Fibroblast of lung (primary cell): ENCODE data around the gene HDAC4. TPM values are rescaled to one million over a fixed set of nuclear protein-coding genes. Genes with fewer than 3 reads are reported as not detected.

Source experiments
- DNase-seq, 2 donors: peaks; one replicate each; pipeline versions ENCODE4 v3.0.0 to v3.0.0-alpha.2; 2010; ENCODE audit warnings: low read depth in 2 of 2
- H2AFZ ChIP-seq: 2 replicates; pipeline ENCODE4 v1.5.1; 2012; ENCODE audit warnings: low read length, control low read depth, inconsistent platforms
- H3K27ac ChIP-seq: 2 replicates; pipeline ENCODE4 v1.5.1; 2011; ENCODE audit warnings: low read length, control low read depth; ENCODE audit not compliant: insufficient read depth
- H3K27me3 ChIP-seq: 2 replicates; pipeline ENCODE4 v1.5.1; 2011; ENCODE audit warnings: mild to moderate bottlenecking, low read length; ENCODE audit not compliant: control insufficient read depth, insufficient read depth
- H3K36me3 ChIP-seq: 2 replicates; pipeline ENCODE4 v1.5.1; 2011; ENCODE audit warnings: low read length; ENCODE audit not compliant: control insufficient read depth, insufficient read depth
- H3K4me1 ChIP-seq: 2 replicates; pipeline ENCODE4 v1.5.1; 2011; ENCODE audit warnings: low read length; ENCODE audit not compliant: control insufficient read depth, insufficient read depth; ENCODE audit errors: extremely low read depth
- H3K4me2 ChIP-seq: 2 replicates; pipeline ENCODE4 v1.5.1; 2011; ENCODE audit warnings: low read length, control low read depth; ENCODE audit not compliant: insufficient read depth; ENCODE audit errors: extremely low read depth
- H3K4me3 ChIP-seq, 4 experiments: fragments of 200-600 bp in 1 of 4; sonication (generic) in 1 of 4; replicated peaks in 1 of 4; 2 replicates each; pipeline ENCODE4 v1.5.1; 2011 to 2016; ENCODE audit warnings: low read length in 4 of 4, low read depth in 3 of 4, mild to moderate bottlenecking in 3 of 4, control low read depth in 2 of 4, inconsistent platforms in 1 of 4, mixed read lengths in 1 of 4; ENCODE audit not compliant: insufficient read depth in 1 of 4; ENCODE audit errors: control extremely low read depth in 1 of 4
- H3K79me2 ChIP-seq: 2 replicates; pipeline ENCODE4 v1.5.1; 2012; ENCODE audit warnings: mild to moderate bottlenecking, low read length, inconsistent platforms; ENCODE audit not compliant: control insufficient read depth, insufficient read depth
- H3K9ac ChIP-seq: 2 replicates; pipeline ENCODE4 v1.5.1; 2011; ENCODE audit warnings: mild to moderate bottlenecking, low read length, control low read depth; ENCODE audit not compliant: insufficient read depth
- H3K9me3 ChIP-seq: 2 replicates; pipeline ENCODE4 v1.5.1; 2012; ENCODE audit warnings: low read depth, low read length; ENCODE audit not compliant: control insufficient read depth, insufficient read depth
- H4K20me1 ChIP-seq: 2 replicates; pipeline ENCODE4 v1.5.1; 2011; ENCODE audit warnings: low read length; ENCODE audit not compliant: control insufficient read depth, insufficient read depth; ENCODE audit errors: extremely low read depth
- EZH2 ChIP-seq: IDR thresholded peaks from 2 replicates; pipeline ENCODE4 v1.5.1; 2012; ENCODE audit warnings: low read length, control low read depth, mild to moderate bottlenecking; ENCODE audit errors: missing control alignments
- polyA plus RNA-seq, 2 donors: library from polyadenylated mRNA; depleted of rRNA in 1 of 2; stranded (reverse) in 1 of 2; unstranded in 1 of 2; fragments of >200 nt; gene quantifications; 2 replicates each; pipeline ENCODE4 v1.2.1, GENCODE V29; 2011 to 2012; ENCODE audit warnings: missing spikeins in 1 of 2
- total RNA-seq: library from RNA; depleted of rRNA; stranded (reverse); fragments of >200 nt; gene quantifications from 2 replicates; pipeline ENCODE4 v1.2.1, GENCODE V29; 2014
- TF ChIP-seq, protein P1 (sequence below), 2 donors: IDR thresholded peaks in 1 of 2; conservative IDR thresholded peaks in 1 of 2; 1 replicate in 1 of 2; 2 replicates in 1 of 2; pipeline ENCODE4 v1.5.1; 2011 to 2012; ENCODE audit warnings: low read length in 2 of 2, control low read depth in 1 of 2, inconsistent platforms in 1 of 2, low read depth in 1 of 2, mild to moderate bottlenecking in 1 of 2

The HDAC4 gene
- total and polyA plus RNA-seq, 2 donors (not counting 1 experiment from before 2014, with no cell fraction given) = 7.4 to 19.8 TPM

- peak overlapping the region; percentile 72 for H3K4me2 ChIP-seq
- H4K20me1 ChIP-seq = no peaks in the 10 kb centered on the region
- H3K79me2 ChIP-seq = peaks cover 4% of the 10 kb centered on the region
- H3K4me3 ChIP-seq = peak overlapping the region in 1 of 4 experiments; percentile 33
- H3K27me3 ChIP-seq = no peaks in the 10 kb centered on the region
- peak; percentile 60 to 89 for DNase-seq
- H3K4me1 ChIP-seq = peaks cover 24% of the 10 kb centered on the region
- H3K9me3 ChIP-seq = no peaks in the 10 kb centered on the region
- H2AFZ ChIP-seq = no peak overlapping the region
- TF ChIP-seq EZH2 = no peak
- TF ChIP-seq, protein P1, sequence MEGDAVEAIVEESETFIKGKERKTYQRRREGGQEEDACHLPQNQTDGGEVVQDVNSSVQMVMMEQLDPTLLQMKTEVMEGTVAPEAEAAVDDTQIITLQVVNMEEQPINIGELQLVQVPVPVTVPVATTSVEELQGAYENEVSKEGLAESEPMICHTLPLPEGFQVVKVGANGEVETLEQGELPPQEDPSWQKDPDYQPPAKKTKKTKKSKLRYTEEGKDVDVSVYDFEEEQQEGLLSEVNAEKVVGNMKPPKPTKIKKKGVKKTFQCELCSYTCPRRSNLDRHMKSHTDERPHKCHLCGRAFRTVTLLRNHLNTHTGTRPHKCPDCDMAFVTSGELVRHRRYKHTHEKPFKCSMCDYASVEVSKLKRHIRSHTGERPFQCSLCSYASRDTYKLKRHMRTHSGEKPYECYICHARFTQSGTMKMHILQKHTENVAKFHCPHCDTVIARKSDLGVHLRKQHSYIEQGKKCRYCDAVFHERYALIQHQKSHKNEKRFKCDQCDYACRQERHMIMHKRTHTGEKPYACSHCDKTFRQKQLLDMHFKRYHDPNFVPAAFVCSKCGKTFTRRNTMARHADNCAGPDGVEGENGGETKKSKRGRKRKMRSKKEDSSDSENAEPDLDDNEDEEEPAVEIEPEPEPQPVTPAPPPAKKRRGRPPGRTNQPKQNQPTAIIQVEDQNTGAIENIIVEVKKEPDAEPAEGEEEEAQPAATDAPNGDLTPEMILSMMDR (conservative IDR thresholded peaks at IDR 0.05 in 1 of 2, IDR thresholded peaks at IDR 0.05 in 1 of 2; ENCODE audit: low read depth in 1 of 2, low read length in 2 of 2) = no peak
- no peaks in the 10 kb centered on the region for H3K36me3 ChIP-seq
- H3K27ac ChIP-seq = peak overlapping the region; percentile 99
- peak overlapping the region; percentile 66 for H3K9ac ChIP-seq
Observed at GRCh38 chr2:239274391-239275043, 126.3 kb downstream of the HDAC4 start.

DNA sequence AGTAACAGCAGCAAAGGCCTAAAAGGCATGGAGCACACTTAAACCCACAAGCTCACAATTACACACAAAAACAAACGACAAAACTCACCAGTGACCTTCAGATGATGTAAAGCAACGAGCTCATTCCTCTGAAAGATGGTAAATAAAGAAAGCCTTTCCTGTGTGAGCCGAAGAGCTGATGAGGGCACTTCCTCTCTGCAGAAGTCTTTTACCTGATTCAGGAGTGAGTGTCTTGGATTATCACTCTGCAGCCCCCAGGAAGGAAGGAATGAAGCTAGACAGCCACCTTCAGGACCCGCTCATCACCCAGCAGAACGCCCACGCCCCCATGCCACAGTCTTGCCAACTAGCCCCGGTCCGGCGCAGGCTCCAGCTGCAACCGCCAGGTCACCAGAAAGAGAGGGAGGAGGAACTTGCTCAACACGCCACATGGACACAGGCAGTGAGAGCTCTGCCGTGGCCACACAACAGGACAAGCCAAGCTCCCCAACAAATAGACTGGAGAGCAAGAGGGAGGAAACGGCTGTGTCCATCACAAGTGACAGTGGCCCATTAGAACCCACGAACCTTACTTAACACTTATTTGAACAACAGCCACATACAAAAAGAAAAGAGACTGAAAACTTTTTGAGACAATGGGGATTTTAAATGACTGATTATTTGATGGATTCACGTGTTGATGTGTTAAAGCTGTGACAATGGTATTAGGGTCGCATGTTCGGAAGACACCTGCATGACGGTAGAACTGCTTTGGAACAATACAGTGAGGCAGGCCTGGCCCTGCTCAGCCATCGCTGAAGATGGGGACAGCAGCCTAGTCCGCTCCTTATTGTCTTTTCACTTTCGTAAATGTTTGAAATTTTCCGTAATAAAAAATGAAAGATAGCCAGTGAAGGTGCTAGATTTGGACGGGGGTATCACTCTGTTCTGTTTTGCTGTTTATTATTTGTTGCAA is 127.3 kb downstream of the HDAC4 start:
- no peak overlapping the region for H2AFZ ChIP-seq
- H3K9me3 ChIP-seq = no peaks in the 10 kb centered on the region
- H3K79me2 ChIP-seq = peaks cover 4% of the 10 kb centered on the region
- peaks cover 16% of the 10 kb centered on the region for H3K4me1 ChIP-seq
- no peak for DNase-seq
- no peaks in the 10 kb centered on the region for H4K20me1 ChIP-seq
- H3K36me3 ChIP-seq = no peaks in the 10 kb centered on the region
- peak overlapping the region; percentile 99 for H3K27ac ChIP-seq
- no peak overlapping the region for H3K4me3 ChIP-seq
- H3K4me2 ChIP-seq = no peak overlapping the region
- TF ChIP-seq, protein P1 (conservative IDR thresholded peaks at IDR 0.05 in 1 of 2, IDR thresholded peaks at IDR 0.05 in 1 of 2; ENCODE audit: low read depth in 1 of 2, low read length in 2 of 2) = no peak
- TF ChIP-seq EZH2 = no peak
- no peaks in the 10 kb centered on the region for H3K27me3 ChIP-seq
- no peak overlapping the region for H3K9ac ChIP-seq

GRCh38 chr2:239272626-239273025 is 128.2 kb downstream of the HDAC4 start:
- peaks cover 15% of the 10 kb centered on the region for H3K4me1 ChIP-seq
- H2AFZ ChIP-seq = no peak overlapping the region
- no peaks in the 10 kb centered on the region for H4K20me1 ChIP-seq
- H3K4me3 ChIP-seq = no peak overlapping the region
- no peak for DNase-seq
- H3K4me2 ChIP-seq = no peak overlapping the region
- no peak for TF ChIP-seq EZH2
- TF ChIP-seq, protein P1 (conservative IDR thresholded peaks at IDR 0.05 in 1 of 2, IDR thresholded peaks at IDR 0.05 in 1 of 2; ENCODE audit: low read depth in 1 of 2, low read length in 2 of 2) = no peak
- no peaks in the 10 kb centered on the region for H3K36me3 ChIP-seq
- H3K79me2 ChIP-seq = peaks cover 4% of the 10 kb centered on the region
- H3K9ac ChIP-seq = no peak overlapping the region
- no peaks in the 10 kb centered on the region for H3K9me3 ChIP-seq
- no peaks in the 10 kb centered on the region for H3K27me3 ChIP-seq
- H3K27ac ChIP-seq = no peak overlapping the region
